Suppressor macrophage treated with lipopolysaccharide for 4 hours (primary cell): ENCODE results near the gene SLC9A4.

Source experiments
- DNase-seq: peaks from one replicate; pipeline ENCODE4 v3.0.0-alpha.2; 2020

SLC9A4 gene

GRCh38 chr2:102473020-102473419 is at the start of gene SLC9A4:
Gene SLC9A4, plus strand, starts transcription at chr2:102473226. Its CDS starts 534 bp downstream, at chr2:102473760.
- peak; percentile 63 for DNase-seq

- DNase-seq = no peak
Observed at GRCh38 chr2:102423368-102423767, 49.7 kb upstream of the SLC9A4 start.

- DNase-seq = peak; percentile 27
Observed at GRCh38 chr2:102424754-102425153, 48.3 kb upstream of the SLC9A4 start.

- DNase-seq = no peak
Observed at GRCh38 chr2:102425441-102426132, 47.4 kb upstream of the SLC9A4 start.

- DNase-seq = no peak
Observed at GRCh38 chr2:102427249-102427648, 45.8 kb upstream of the SLC9A4 start.

GRCh38 chr2:102428573-102428972 is 44.5 kb upstream of the SLC9A4 start:
- no peak for DNase-seq

GRCh38 chr2:102432386-102432785 is 40.6 kb upstream of the SLC9A4 start:
- no peak for DNase-seq

- no peak for DNase-seq
Observed at GRCh38 chr2:102433973-102434654, 38.9 kb upstream of the SLC9A4 start.

GRCh38 chr2:102434655-102435381 is 38.2 kb upstream of the SLC9A4 start:
- DNase-seq = no peak

GRCh38 chr2:102435741-102436140 is 37.3 kb upstream of the SLC9A4 start:
- DNase-seq = peak; percentile 45

- peak; percentile 69 for DNase-seq
Observed at GRCh38 chr2:102436323-102436722, 36.7 kb upstream of the SLC9A4 start.

- no peak for DNase-seq
Observed at GRCh38 chr2:102437122-102437521, 35.9 kb upstream of the SLC9A4 start.

GRCh38 chr2:102438111-102438510 is 34.9 kb upstream of the SLC9A4 start:
- no peak for DNase-seq

GRCh38 chr2:102438578-102438977 is 34.4 kb upstream of the SLC9A4 start:
- no peak for DNase-seq

- no peak for DNase-seq
Observed at GRCh38 chr2:102439065-102439695, 33.8 kb upstream of the SLC9A4 start.

- DNase-seq = peak; percentile 60
Observed at GRCh38 chr2:102442967-102443828, 29.8 kb upstream of the SLC9A4 start.

- no peak for DNase-seq
Observed at GRCh38 chr2:102444233-102444632, 28.8 kb upstream of the SLC9A4 start.

- no peak for DNase-seq
Observed at GRCh38 chr2:102446936-102447335, 26.1 kb upstream of the SLC9A4 start.

GRCh38 chr2:102449370-102449974 is 23.6 kb upstream of the SLC9A4 start:
- DNase-seq = peak; percentile 65

- DNase-seq = no peak
Observed at GRCh38 chr2:102451968-102452367, 21.1 kb upstream of the SLC9A4 start.

- no peak for DNase-seq
Observed at GRCh38 chr2:102453501-102453900, 19.5 kb upstream of the SLC9A4 start.
